GM12801 (cell line): Measurements from ENCODE around the gene CA6.

Experiments
- TF ChIP-seq, protein P1 (sequence below): IDR thresholded peaks from one replicate; pipeline ENCODE4 v1.5.1; 2011; ENCODE audit warnings: control low read depth; ENCODE audit not compliant: insufficient read length; ENCODE audit errors: extremely low read depth

The CA6 gene

DNA sequence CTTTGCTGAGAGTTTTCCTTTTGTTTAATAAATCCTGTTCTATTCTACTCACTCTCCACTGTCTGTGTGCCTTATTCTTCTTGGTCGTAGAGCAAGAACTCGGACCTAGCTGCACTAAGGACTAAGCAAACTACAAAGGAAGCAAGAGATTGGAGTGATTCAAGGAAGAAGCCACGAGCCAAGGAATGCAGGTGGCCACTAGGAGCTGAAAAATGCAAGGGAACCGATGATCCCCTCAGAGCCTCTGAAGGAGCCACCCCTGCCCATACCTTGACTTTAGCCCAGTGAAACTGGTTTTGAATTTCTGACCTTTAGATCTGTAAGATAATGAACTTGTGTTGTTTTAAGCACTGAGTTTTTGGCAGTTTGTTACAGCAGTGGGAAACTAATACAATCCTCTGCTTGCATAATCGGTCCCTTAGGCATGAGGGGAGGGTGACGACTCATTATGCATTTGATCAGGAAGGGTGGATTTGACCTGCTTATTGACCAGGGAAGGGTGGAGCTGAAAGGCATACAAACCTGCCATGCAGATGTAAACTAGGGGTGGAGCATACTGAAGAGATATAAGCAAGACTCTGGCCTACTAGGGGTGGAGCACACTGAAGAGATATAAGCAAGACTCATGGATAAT lies 6.2 kb upstream of the CA6 start:
- TF ChIP-seq, protein P1, sequence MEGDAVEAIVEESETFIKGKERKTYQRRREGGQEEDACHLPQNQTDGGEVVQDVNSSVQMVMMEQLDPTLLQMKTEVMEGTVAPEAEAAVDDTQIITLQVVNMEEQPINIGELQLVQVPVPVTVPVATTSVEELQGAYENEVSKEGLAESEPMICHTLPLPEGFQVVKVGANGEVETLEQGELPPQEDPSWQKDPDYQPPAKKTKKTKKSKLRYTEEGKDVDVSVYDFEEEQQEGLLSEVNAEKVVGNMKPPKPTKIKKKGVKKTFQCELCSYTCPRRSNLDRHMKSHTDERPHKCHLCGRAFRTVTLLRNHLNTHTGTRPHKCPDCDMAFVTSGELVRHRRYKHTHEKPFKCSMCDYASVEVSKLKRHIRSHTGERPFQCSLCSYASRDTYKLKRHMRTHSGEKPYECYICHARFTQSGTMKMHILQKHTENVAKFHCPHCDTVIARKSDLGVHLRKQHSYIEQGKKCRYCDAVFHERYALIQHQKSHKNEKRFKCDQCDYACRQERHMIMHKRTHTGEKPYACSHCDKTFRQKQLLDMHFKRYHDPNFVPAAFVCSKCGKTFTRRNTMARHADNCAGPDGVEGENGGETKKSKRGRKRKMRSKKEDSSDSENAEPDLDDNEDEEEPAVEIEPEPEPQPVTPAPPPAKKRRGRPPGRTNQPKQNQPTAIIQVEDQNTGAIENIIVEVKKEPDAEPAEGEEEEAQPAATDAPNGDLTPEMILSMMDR = no peak

DNA sequence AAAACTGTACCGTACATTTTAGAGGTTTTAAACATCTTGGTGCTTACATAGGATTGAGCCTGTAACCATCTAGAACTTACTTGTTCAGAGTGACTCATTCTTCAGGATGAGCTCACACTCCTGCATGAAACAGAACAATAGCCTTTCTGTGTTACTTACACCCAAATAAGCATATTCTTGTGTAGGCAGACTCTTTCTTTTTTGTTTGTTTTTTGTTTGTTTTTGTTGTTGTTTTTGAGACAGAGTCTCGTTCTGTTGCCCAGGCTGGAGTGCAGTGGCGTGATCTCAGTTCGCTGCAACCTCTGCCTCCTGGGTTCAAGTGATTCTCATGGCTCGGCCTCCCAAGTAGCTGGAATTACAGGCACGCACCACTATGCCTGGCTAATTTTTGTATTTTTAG lies 3.8 kb upstream of the CA6 start:
- TF ChIP-seq, protein P1 = no peak

DNA sequence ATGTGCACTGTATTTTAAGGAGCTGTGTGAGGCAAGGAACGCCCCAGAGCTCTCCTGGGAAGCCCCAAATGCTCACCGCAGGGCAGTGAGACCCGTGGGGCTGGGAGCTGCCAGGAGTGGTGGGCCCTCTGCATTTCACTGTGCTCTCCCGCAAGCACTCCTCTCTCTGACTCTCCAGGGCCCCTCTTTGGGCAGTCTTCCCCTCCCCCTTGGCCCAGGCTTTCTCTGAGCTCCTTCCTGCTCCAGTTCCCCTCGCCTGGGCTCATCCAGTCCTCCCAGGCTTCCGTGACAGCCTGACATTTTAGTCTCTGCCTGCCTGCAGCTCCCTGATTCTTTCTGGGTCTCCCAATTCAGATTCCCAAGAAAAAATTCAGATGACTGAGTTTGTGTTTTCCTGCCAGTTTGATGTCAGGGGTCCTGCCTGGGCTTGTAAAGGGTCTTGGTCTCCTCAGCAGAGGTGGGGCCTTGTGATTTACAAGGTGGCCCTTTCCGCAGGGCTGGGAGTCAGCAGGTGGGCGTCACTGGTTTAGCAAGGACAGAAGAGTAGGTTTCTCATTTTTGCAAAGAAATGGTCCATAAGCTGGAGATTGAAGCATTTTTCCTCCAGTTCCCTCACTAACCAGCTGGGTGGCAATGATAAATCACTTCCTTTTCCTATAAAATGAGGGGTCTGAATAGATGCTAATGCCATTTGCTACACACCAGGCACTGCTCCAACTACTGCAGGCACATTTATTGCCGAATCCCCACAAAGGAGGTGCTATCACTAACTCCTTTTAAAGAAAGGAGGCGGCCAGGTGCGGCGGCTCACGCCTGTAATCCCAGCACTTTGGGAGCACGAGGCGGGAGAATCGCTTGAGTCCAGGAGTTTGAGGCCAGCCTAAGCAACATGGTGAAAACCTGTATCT lies 1.9 kb upstream of the CA6 start:
- TF ChIP-seq, protein P1 = no peak

DNA sequence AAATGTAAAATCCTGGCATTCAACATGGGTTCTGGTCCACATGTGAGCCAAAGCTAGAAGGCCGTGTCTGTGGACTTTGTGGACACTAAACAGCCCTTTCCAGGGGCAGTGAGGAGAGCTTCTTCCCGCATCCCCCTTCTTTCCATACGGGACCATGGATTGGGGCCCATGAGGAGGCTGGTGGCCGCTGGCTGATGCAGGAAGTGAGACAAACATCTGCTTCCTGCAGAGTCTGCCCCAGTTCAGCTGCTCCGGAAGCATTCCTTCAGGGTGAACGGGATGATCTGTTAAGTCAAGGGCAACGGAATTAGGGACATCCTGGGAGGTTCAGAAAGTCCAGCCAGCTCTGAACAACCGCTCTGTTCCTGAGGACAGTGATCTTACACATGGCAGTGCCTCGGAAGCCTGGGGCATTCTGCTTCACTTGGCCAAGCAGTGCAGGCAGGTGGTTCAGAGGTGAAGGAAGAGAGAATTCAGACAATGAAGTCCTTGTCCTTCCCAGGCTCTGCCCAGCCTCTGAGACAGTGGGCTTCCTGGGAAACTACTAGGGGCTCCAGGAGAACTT lies 1.5 kb downstream of the CA6 start:
- TF ChIP-seq, protein P1 = no peak

DNA sequence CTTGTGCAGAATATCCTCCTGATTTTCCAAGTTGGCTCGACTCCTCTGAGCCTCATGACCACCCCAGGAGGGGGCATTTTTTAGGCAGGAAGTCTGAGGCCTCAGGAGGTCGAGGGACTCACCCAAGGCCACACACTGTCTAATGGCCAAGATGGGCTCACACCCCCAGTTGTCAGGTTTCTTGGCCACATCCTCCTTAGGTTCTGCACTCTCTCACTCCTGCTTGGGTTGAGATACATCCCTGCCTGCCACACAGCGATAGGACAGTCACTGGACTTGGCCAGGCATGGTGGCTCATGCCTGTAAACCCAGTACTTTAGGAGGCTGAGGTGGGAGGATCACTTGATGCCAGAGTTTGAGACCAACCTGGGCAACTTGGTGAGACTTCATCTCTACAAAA lies 4.6 kb downstream of the CA6 start:
- TF ChIP-seq, protein P1 = no peak

DNA sequence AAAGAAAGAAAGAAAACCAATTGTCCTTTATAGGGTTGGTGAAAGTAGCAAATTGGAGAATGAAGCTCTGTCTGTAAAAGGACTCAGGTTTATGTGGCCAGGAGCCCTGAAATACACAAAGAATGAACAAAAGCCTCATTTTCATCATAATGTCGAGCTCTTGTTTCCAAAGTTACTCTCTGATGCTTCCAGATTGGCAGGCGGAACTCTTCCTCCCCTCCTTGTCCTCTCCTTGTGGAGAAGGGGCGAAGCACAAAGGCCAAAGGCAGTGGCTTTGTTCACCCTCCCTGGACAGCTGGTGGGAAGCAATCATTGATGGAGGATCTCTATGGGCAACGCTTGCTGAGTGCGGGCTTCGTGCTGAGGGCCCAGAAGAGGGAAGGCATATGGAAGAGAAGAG lies 5.6 kb downstream of the CA6 start:
- TF ChIP-seq, protein P1 = no peak

DNA sequence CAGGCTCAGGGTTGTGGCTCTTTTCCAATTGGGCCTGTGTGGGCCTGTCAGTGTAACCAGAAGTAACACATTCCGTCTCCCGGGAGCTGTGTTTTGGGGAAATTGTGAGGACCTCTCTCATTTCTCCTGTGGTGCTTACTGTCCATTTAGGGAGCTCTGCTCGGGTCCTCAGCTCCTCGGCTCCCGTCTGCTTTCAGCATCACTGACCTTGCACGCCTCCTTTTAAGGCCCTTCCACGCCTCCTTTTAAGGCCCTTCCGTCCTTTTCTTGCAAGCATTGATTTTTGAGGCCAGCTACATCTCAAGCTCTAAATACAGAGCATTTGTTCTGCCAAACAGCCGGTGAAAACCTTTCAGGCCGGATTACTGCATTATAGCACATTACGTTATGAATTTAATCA lies 9.7 kb downstream of the CA6 start:
- TF ChIP-seq, protein P1 = no peak
